HEK293 (cell line): Measurements from ENCODE around the gene GPR85.

Experiments used
- CTCF ChIA-PET: fragments of 350-600 bp; formaldehyde crosslinking; extraction: SDS; loops from one replicate; lab custom pipeline; 2021; ENCODE audit warnings: antibody characterized with exemption; lab: Yijun Ruan, JAX
- POLR2A ChIA-PET: fragments of 300-600 bp; formaldehyde crosslinking; extraction: SDS; loops from one replicate; lab custom pipeline; 2020; ENCODE audit warnings: antibody characterized with exemption, inconsistent platforms; lab: Yijun Ruan, JAX
- H3K27ac ChIP-seq: fragments of 200-500 bp; sonication (Bioruptor generic); 2 replicates; pipeline ENCODE4 v1.5.1; 2014; ENCODE audit warnings: low read depth, low read length, control low read depth, inconsistent platforms; ENCODE audit errors: extremely low read depth
- H3K36me3 ChIP-seq, 2 experiments: fragments of 200-500 bp in 1 of 2; sonication (Bioruptor generic) in 1 of 2; 1 replicate in 1 of 2; 2 replicates in 1 of 2; pipeline ENCODE4 v1.5.1; 2014 to 2017; ENCODE audit warnings: inconsistent platforms in 2 of 2, low read length in 2 of 2; ENCODE audit not compliant: control insufficient read depth in 2 of 2, insufficient read depth in 1 of 2
- H3K4me1 ChIP-seq: fragments of 200-500 bp; sonication (Bioruptor generic); 2 replicates; pipeline ENCODE4 v1.5.1; 2014; ENCODE audit warnings: mild to moderate bottlenecking, low read length, inconsistent platforms; ENCODE audit not compliant: control insufficient read depth, insufficient read depth
- H3K4me3 ChIP-seq: 2 replicates; pipeline ENCODE4 v1.5.1; 2011; ENCODE audit warnings: low read depth, mild to moderate bottlenecking, control low read depth, low read length, moderate library complexity
- H3K9me3 ChIP-seq: fragments of 200-500 bp; sonication (Bioruptor generic); 2 replicates; pipeline ENCODE4 v1.5.1; 2014; ENCODE audit warnings: low read depth, low read length, inconsistent platforms; ENCODE audit not compliant: control insufficient read depth, insufficient read depth
- KLF1 ChIP-seq: fragments of 450-650 bp; formaldehyde crosslinking; IDR thresholded peaks from 2 replicates; pipeline ENCODE4 v1.5.1; 2016; ENCODE audit warnings: missing biosample characterization, missing genetic modification characterization
- KLF9 ChIP-seq: fragments of 450-650 bp; formaldehyde crosslinking; IDR thresholded peaks from 2 replicates; pipeline ENCODE4 v1.5.1; 2016; ENCODE audit warnings: missing biosample characterization, missing genetic modification characterization, low read depth
- ZNF37A ChIP-seq: fragments of 450-650 bp; IDR thresholded peaks from 2 replicates; pipeline ENCODE4 v1.5.1; 2018; ENCODE audit warnings: missing biosample characterization, missing genetic modification characterization
- ZNF510 ChIP-seq: fragments of 450-650 bp; formaldehyde crosslinking; IDR thresholded peaks from 2 replicates; pipeline ENCODE4 v1.5.1; 2018; ENCODE audit warnings: mild to moderate bottlenecking, missing genetic modification characterization, missing biosample characterization; ENCODE audit not compliant: insufficient replicate concordance
- ZNF561 ChIP-seq: fragments of 450-650 bp; IDR thresholded peaks from 2 replicates; pipeline ENCODE4 v1.5.1; 2018; ENCODE audit warnings: missing biosample characterization, missing genetic modification characterization, borderline replicate concordance
- ZNF596 ChIP-seq: fragments of 450-650 bp; IDR thresholded peaks from 2 replicates; pipeline ENCODE4 v1.5.0; 2018; ENCODE audit warnings: missing biosample characterization, mild to moderate bottlenecking, missing genetic modification characterization, moderate library complexity
- ZNF654 ChIP-seq: fragments of 450-650 bp; formaldehyde crosslinking; IDR thresholded peaks from 2 replicates; pipeline ENCODE4 v1.5.1; 2016; ENCODE audit warnings: low read depth, missing biosample characterization, missing genetic modification characterization
- ZNF670 ChIP-seq: fragments of 450-650 bp; formaldehyde crosslinking; IDR thresholded peaks from 2 replicates; pipeline ENCODE4 v1.5.1; 2016; ENCODE audit warnings: missing biosample characterization, missing genetic modification characterization, low read depth
- ZNF701 ChIP-seq: fragments of 450-650 bp; formaldehyde crosslinking; IDR thresholded peaks from 2 replicates; pipeline ENCODE4 v1.5.1; 2016; ENCODE audit warnings: missing biosample characterization, missing genetic modification characterization
- ZNF791 ChIP-seq: fragments of 450-650 bp; formaldehyde crosslinking; IDR thresholded peaks from 2 replicates; pipeline ENCODE4 v1.5.1; 2016; ENCODE audit warnings: missing biosample characterization, missing genetic modification characterization
- TF ChIP-seq, protein P1 (sequence below): fragments of 450-650 bp; formaldehyde crosslinking; IDR thresholded peaks from 2 replicates; pipeline ENCODE4 v1.5.1; 2016; ENCODE audit warnings: missing biosample characterization, missing genetic modification characterization
- TF ChIP-seq, protein P2 (sequence below): fragments of 450-650 bp; formaldehyde crosslinking; IDR thresholded peaks from 2 replicates; pipeline ENCODE4 v1.5.1; 2016; ENCODE audit warnings: missing biosample characterization, missing genetic modification characterization, borderline replicate concordance
- TF ChIP-seq, protein P3 (sequence below): fragments of 450-650 bp; formaldehyde crosslinking; IDR thresholded peaks from 2 replicates; pipeline ENCODE4 v1.5.1; 2016; ENCODE audit warnings: missing biosample characterization, missing genetic modification characterization, low read depth
- TF ChIP-seq, protein P4 (sequence below): fragments of 450-650 bp; formaldehyde crosslinking; IDR thresholded peaks from 2 replicates; pipeline ENCODE4 v1.5.1; 2016; ENCODE audit warnings: missing biosample characterization, missing genetic modification characterization, borderline replicate concordance

GPR85 gene

DNA sequence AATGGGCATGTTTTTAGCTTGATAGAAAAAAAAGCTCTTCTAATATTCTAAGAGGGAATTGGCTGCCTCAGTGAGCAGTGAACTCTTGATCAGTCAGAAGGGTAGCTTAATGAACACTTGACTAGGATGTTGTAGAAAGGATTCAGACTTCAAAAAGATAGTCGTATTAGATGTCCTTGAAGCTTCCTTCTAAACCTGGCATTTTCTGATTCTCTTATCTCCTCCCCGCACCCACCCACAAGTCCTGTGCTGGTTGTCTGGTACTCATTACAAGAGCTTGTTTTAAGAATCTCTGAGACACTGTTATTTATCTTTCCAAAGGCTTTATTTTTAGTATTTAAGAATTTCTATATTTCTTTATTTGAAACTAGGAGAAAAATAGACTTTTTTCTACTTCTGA, 39.1 kb upstream of the GPR85 start (continued):
- TF ChIP-seq ZNF701 (tag by site-specific recombination) (no peak), ZNF510 (tag by site-specific recombination) (no peak), ZNF596 (tag by site-specific recombination) (no peak)
- TF ChIP-seq, protein P1, sequence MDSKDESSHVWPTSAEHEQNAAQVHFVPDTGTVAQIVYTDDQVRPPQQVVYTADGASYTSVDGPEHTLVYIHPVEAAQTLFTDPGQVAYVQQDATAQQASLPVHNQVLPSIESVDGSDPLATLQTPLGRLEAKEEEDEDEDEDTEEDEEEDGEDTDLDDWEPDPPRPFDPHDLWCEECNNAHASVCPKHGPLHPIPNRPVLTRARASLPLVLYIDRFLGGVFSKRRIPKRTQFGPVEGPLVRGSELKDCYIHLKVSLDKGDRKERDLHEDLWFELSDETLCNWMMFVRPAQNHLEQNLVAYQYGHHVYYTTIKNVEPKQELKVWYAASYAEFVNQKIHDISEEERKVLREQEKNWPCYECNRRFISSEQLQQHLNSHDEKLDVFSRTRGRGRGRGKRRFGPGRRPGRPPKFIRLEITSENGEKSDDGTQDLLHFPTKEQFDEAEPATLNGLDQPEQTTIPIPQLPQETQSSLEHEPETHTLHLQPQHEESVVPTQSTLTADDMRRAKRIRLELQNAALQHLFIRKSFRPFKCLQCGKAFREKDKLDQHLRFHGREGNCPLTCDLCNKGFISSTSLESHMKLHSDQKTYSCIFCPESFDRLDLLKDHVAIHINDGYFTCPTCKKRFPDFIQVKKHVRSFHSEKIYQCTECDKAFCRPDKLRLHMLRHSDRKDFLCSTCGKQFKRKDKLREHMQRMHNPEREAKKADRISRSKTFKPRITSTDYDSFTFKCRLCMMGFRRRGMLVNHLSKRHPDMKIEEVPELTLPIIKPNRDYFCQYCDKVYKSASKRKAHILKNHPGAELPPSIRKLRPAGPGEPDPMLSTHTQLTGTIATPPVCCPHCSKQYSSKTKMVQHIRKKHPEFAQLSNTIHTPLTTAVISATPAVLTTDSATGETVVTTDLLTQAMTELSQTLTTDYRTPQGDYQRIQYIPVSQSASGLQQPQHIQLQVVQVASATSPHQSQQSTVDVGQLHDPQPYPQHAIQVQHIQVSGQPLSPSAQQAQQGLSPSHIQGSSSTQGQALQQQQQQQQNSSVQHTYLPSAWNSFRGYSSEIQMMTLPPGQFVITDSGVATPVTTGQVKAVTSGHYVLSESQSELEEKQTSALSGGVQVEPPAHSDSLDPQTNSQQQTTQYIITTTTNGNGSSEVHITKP = no peak

DNA sequence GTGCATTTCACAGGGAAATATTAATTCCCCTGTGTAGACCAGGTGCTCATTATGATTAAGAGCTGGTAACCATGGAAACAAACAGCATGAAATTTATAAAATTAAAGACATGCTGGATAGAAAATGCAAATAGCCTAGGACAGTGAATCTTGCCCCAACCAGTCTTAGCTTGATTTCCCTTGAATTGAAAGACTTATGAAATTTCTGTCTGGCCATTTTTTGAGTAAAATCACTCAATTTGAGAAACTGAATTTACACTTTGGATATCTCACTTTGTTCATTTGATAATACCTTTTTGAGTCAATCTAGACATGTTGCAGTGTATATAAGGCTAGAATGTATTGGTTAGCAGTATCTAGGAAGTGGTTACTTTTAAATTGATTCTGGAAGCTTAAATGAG, 36.1 kb upstream of the GPR85 start:
- H3K4me3 ChIP-seq = no peak overlapping the region
- CTCF ChIA-PET = interaction anchor here (0.7 kb wide), 1 partner anchor 38 kb away, joined by 4 read pairs; no protein-coding TSS in a partner anchor
- POLR2A ChIA-PET = no interaction called here
- no peaks in the 10 kb centered on the region for H3K4me1 ChIP-seq
- TF ChIP-seq ZNF510 (tag by site-specific recombination) = no peak
- TF ChIP-seq ZNF561 (tag by site-specific recombination) = no peak
- TF ChIP-seq, protein P2, sequence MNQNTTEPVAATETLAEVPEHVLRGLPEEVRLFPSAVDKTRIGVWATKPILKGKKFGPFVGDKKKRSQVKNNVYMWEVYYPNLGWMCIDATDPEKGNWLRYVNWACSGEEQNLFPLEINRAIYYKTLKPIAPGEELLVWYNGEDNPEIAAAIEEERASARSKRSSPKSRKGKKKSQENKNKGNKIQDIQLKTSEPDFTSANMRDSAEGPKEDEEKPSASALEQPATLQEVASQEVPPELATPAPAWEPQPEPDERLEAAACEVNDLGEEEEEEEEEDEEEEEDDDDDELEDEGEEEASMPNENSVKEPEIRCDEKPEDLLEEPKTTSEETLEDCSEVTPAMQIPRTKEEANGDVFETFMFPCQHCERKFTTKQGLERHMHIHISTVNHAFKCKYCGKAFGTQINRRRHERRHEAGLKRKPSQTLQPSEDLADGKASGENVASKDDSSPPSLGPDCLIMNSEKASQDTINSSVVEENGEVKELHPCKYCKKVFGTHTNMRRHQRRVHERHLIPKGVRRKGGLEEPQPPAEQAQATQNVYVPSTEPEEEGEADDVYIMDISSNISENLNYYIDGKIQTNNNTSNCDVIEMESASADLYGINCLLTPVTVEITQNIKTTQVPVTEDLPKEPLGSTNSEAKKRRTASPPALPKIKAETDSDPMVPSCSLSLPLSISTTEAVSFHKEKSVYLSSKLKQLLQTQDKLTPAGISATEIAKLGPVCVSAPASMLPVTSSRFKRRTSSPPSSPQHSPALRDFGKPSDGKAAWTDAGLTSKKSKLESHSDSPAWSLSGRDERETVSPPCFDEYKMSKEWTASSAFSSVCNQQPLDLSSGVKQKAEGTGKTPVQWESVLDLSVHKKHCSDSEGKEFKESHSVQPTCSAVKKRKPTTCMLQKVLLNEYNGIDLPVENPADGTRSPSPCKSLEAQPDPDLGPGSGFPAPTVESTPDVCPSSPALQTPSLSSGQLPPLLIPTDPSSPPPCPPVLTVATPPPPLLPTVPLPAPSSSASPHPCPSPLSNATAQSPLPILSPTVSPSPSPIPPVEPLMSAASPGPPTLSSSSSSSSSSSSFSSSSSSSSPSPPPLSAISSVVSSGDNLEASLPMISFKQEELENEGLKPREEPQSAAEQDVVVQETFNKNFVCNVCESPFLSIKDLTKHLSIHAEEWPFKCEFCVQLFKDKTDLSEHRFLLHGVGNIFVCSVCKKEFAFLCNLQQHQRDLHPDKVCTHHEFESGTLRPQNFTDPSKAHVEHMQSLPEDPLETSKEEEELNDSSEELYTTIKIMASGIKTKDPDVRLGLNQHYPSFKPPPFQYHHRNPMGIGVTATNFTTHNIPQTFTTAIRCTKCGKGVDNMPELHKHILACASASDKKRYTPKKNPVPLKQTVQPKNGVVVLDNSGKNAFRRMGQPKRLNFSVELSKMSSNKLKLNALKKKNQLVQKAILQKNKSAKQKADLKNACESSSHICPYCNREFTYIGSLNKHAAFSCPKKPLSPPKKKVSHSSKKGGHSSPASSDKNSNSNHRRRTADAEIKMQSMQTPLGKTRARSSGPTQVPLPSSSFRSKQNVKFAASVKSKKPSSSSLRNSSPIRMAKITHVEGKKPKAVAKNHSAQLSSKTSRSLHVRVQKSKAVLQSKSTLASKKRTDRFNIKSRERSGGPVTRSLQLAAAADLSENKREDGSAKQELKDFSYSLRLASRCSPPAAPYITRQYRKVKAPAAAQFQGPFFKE (tag by site-specific recombination) = no peak
- TF ChIP-seq, protein P3, sequence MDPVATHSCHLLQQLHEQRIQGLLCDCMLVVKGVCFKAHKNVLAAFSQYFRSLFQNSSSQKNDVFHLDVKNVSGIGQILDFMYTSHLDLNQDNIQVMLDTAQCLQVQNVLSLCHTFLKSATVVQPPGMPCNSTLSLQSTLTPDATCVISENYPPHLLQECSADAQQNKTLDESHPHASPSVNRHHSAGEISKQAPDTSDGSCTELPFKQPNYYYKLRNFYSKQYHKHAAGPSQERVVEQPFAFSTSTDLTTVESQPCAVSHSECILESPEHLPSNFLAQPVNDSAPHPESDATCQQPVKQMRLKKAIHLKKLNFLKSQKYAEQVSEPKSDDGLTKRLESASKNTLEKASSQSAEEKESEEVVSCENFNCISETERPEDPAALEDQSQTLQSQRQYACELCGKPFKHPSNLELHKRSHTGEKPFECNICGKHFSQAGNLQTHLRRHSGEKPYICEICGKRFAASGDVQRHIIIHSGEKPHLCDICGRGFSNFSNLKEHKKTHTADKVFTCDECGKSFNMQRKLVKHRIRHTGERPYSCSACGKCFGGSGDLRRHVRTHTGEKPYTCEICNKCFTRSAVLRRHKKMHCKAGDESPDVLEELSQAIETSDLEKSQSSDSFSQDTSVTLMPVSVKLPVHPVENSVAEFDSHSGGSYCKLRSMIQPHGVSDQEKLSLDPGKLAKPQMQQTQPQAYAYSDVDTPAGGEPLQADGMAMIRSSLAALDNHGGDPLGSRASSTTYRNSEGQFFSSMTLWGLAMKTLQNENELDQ (tag by site-specific recombination) = no peak
- no peak for TF ChIP-seq KLF1 (tag by site-specific recombination)
- no peak for TF ChIP-seq ZNF654
- no peak for TF ChIP-seq ZNF791 (tag by site-specific recombination)
- TF ChIP-seq ZNF37A = no peak
- no peak for TF ChIP-seq ZNF670 (tag by site-specific recombination)
- TF ChIP-seq KLF9 = no peak
- TF ChIP-seq, protein P4, sequence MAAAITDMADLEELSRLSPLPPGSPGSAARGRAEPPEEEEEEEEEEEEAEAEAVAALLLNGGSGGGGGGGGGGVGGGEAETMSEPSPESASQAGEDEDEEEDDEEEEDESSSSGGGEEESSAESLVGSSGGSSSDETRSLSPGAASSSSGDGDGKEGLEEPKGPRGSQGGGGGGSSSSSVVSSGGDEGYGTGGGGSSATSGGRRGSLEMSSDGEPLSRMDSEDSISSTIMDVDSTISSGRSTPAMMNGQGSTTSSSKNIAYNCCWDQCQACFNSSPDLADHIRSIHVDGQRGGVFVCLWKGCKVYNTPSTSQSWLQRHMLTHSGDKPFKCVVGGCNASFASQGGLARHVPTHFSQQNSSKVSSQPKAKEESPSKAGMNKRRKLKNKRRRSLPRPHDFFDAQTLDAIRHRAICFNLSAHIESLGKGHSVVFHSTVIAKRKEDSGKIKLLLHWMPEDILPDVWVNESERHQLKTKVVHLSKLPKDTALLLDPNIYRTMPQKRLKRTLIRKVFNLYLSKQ (tag by site-specific recombination) = no peak
- TF ChIP-seq, all 188 proteins: peak for 0
- Histone ChIP-seq H3K36me3 (no peaks in the 10 kb centered on the region), H3K27ac (no peak overlapping the region), H3K9me3 (no peaks in the 10 kb centered on the region)
